Common myeloid progenitor, CD34-positive (primary cell): ENCODE measurements around the gene ETV7.
A peak's percentile ranks its signal among the peaks of the same experiment; 100 is the strongest.

ENCODE experiments used
- CTCF ChIA-PET: fragments of 350-600 bp; sonication (Branson Sonifier 250); formaldehyde crosslinking; loops from one replicate; lab custom pipeline; 2021; ENCODE audit warnings: antibody characterized with exemption; lab: Charles Lee
- POLR2A ChIA-PET: fragments of 350-600 bp; sonication (Branson Sonifier 250); formaldehyde crosslinking; loops from one replicate; lab custom pipeline; 2021; ENCODE audit warnings: antibody characterized with exemption; lab: Charles Lee
- DNase-seq, 3 donors: peaks; one replicate each; pipeline versions ENCODE4 v3.0.0 to v3.0.0-alpha.2; 2013
- H3K27ac ChIP-seq, 2 experiments: 1 replicate in 1 of 2; 2 replicates in 1 of 2; pipeline ENCODE4 v1.7.0; 2013; ENCODE audit warnings: inconsistent platforms in 2 of 2, low read length in 2 of 2, mild to moderate bottlenecking in 2 of 2, low read depth in 1 of 2, moderate library complexity in 1 of 2; ENCODE audit not compliant: severe bottlenecking in 2 of 2, insufficient read depth in 1 of 2, poor library complexity in 1 of 2
- H3K27me3 ChIP-seq, 5 experiments: replicated peaks in 2 of 5; 1 replicate in 3 of 5; 2 replicates in 2 of 5; pipeline versions ENCODE4 v1.6.1 to v1.7.0; 2013; ENCODE audit warnings: low read length in 4 of 5, mild to moderate bottlenecking in 2 of 5, moderate library complexity in 2 of 5, inconsistent platforms in 1 of 5; ENCODE audit not compliant: insufficient read depth in 5 of 5, control insufficient read depth in 4 of 5
- H3K36me3 ChIP-seq, 4 experiments: 1 replicate in 2 of 4; 2 replicates in 2 of 4; pipeline versions ENCODE4 v1.6.1 to v1.7.0; 2013; ENCODE audit warnings: low read length in 3 of 4, control low read depth in 1 of 4, mild to moderate bottlenecking in 1 of 4; ENCODE audit not compliant: control insufficient read depth in 4 of 4, insufficient read depth in 4 of 4
- H3K4me1 ChIP-seq, 4 experiments: 1 replicate in 3 of 4; 2 replicates in 1 of 4; pipeline versions ENCODE4 v1.6.1 to v1.7.1; 2013; ENCODE audit warnings: low read length in 3 of 4, mild to moderate bottlenecking in 3 of 4, control low read depth in 1 of 4, inconsistent platforms in 1 of 4, moderate library complexity in 1 of 4; ENCODE audit not compliant: control insufficient read depth in 4 of 4, insufficient read depth in 4 of 4; ENCODE audit errors: control extremely low read depth in 1 of 4
- H3K4me3 ChIP-seq, 7 experiments: 1 replicate in 4 of 7; 2 replicates in 3 of 7; pipeline versions ENCODE4 v1.5.1 to v1.7.0; 2013; ENCODE audit warnings: mild to moderate bottlenecking in 7 of 7, low read length in 6 of 7, moderate library complexity in 6 of 7, inconsistent platforms in 2 of 7, low read depth in 2 of 7, control low read depth in 1 of 7; ENCODE audit not compliant: insufficient read depth in 4 of 7, control insufficient read depth in 1 of 7; ENCODE audit errors: extremely low read depth in 1 of 7
- H3K9me3 ChIP-seq, 5 experiments: 1 replicate in 4 of 5; 2 replicates in 1 of 5; pipeline versions ENCODE4 v1.6.1 to v1.7.1; 2013; ENCODE audit warnings: low read length in 4 of 5, mild to moderate bottlenecking in 2 of 5, inconsistent platforms in 1 of 5, low read depth in 1 of 5, moderate library complexity in 1 of 5; ENCODE audit not compliant: control insufficient read depth in 4 of 5, insufficient read depth in 2 of 5; ENCODE audit errors: control extremely low read depth in 1 of 5
- WGBS: methylation state at CpG from one replicate; pipeline ENCODE4 v1.1.5; 2013; ENCODE audit not compliant: insufficient coverage; 5-methylcytosine and 5-hydroxymethylcytosine counted together

Gene ETV7

DNA sequence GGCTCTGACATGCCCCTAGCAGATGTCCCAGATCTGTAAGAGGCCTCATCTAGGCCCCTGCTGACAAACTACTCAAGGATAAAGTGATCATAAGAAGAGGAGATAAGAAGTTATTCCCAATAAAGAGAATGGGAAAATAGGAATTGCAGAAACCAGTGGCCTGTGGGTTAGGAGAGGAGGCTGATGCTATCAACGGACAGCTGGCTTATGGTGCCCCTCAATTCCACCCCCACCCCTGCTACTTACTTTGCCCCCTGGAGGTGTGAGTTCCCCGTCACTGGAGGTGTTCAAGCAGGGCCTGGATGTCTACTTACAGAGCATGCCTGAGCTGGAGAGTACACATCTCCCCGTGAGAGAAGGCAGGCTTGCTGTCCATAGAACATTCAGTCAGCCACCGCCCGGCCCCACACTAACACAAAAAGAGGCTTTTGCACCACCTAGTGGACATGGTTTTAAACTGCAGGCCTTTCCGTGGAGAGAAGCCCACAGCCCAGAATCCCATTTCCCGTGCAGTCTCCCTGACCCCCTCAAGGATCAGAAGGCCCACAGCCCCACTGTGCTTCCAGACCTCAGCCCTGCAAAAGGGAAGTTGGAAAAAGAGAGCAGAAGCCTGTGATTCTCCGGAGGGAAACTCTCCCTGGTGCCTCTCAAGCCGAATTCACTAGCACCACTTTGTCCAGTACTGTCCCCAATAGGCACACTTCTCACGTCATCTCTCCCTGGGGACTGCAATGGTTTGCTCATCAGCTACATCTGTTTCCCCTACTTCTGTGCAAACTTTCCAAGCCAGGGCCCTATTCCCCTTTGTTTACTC is 27.0 kb downstream of the ETV7 start:
- ChIA-PET CTCF (interaction anchor here (0.7 to 8.2 kb wide), 16 partner anchors 8 to 238 kb away, joined by 3 to 99 read pairs (median 4); no protein-coding TSS in a partner anchor), POLR2A (interaction anchor here (1.6 kb wide), 1 partner anchor 12 kb away, joined by 3 read pairs; no protein-coding TSS in a partner anchor)
- 27% methylated on average over 6 of the region's 10 CpGs for WGBS
- peaks cover 0 to 22% (median 13%) of the 10 kb centered on the region in 4 experiments for H3K4me1 ChIP-seq
- H3K27ac ChIP-seq = no peak overlapping the region
- no peaks in the 10 kb centered on the region for H3K9me3 ChIP-seq
- no peak overlapping the region for H3K4me3 ChIP-seq
- H3K36me3 ChIP-seq = no peaks in the 10 kb centered on the region
- H3K27me3 ChIP-seq = no peaks in the 10 kb centered on the region
- DNase-seq = peak; percentile 67 to 79 (median 77)

DNA sequence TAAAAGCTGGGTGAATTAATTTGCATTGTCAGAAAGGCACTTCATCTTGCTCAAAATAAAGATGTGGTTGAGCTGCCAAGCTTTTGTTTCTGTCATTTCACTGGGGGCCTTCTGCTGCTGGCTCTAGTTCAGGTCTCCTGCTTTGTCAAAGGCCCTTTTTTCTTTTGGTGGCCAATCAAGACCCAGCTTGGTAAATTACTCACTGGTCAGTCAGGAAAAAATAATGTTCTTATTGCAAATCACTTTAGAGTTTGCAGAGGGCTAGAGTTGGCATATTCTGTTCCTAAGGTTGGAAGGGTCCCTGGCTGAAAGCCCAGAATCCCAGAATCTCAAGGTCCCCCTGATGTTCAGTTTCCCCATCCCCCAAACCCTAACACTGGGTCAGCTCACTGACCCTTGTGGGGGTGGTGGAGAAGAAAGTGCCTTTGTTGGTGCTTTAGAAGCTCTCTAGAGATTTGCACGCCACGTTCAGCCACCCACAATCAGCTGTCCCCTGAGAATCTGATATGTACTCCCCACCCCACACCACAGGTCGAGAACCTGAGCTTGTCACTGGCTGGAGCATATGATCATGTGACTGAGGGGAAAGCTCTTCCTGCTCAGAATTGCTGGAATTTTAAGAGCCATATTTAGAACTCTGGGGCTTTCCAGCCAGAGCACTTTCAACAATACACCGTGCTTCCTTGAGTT is 29.1 kb downstream of the ETV7 start:
- POLR2A ChIA-PET = interaction anchor here (1.2 kb wide), 1 partner anchor 10 kb away, joined by 3 read pairs; no protein-coding TSS in a partner anchor
- Histone ChIP-seq H3K36me3 (no peaks in the 10 kb centered on the region), H3K4me1 (peaks cover 0 to 12% (median 9%) of the 10 kb centered on the region in 4 experiments), H3K27ac (no peak overlapping the region), H3K9me3 (no peaks in the 10 kb centered on the region), H3K4me3 (no peak overlapping the region), H3K27me3 (no peaks in the 10 kb centered on the region)
- DNase-seq = no peak
- CTCF ChIA-PET = interaction anchor here (0.8 to 8.2 kb wide), 12 partner anchors 10 to 263 kb away, joined by 3 to 99 read pairs (median 6); no protein-coding TSS in a partner anchor
- WGBS = 44% methylated on average over 1 of the region's 4 CpGs

DNA sequence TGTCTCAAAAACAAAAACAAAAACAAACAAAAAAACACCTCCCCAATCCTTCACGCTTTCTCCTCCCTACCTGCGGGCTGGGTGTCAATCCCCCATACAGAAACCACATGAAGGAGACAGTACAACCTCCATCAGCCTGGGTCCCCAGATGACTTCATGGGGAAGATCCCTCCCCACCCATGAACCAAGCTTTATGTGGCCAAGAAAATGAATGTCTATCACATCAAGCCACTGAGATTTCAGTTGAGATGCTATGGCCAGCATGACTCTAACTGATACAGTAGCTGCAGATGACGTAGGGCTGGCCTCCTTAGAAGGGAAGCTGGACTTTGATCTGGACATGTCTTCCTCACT is 29.6 kb downstream of the ETV7 start:
- H3K27ac ChIP-seq = no peak overlapping the region
- no peak for DNase-seq
- ChIA-PET CTCF (interaction anchor here (0.8 to 8.2 kb wide), 8 partner anchors 10 to 262 kb away, joined by 3 to 99 read pairs (median 7); no protein-coding TSS in a partner anchor), POLR2A (interaction anchor here (1.2 kb wide), 1 partner anchor 9 kb away, joined by 3 read pairs; no protein-coding TSS in a partner anchor)
- H3K9me3 ChIP-seq = no peaks in the 10 kb centered on the region
- no peaks in the 10 kb centered on the region for H3K36me3 ChIP-seq
- no peak overlapping the region for H3K4me3 ChIP-seq
- 62% methylated on average over 3 of the region's 3 CpGs for WGBS
- H3K4me1 ChIP-seq = peaks cover 0 to 8% (median 8%) of the 10 kb centered on the region in 4 experiments
- H3K27me3 ChIP-seq = no peaks in the 10 kb centered on the region

DNA sequence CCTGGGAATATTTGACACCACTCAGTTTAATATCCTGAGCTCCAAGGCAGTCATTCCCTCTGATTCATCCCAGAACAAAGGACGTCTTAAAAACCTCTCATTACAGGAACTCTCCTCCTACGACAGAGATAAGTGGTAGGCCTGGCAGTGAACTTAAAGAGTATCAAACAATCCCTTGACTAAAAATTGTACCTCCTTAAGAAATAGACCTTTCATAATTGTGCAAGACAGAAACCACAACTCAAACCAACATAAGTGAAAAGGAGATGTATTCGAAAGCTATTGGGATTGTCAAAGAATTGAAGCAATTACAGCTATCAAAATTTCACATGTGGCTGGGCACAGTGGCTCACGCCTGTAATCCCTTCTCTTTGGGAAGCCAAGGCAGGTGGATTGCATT is 31.6 kb downstream of the ETV7 start:
- no peak for DNase-seq
- 75% methylated on average over 1 of the region's 4 CpGs for WGBS
- Histone ChIP-seq H3K4me1 (peaks cover 7 to 16% (median 11%) of the 10 kb centered on the region in 4 experiments), H3K36me3 (no peaks in the 10 kb centered on the region), H3K4me3 (no peak overlapping the region), H3K27me3 (no peaks in the 10 kb centered on the region), H3K9me3 (peaks cover 0 to 5% (median 0%) of the 10 kb centered on the region in 5 experiments), H3K27ac (no peak overlapping the region)
- ChIA-PET POLR2A (no interaction called here), CTCF (interaction anchor here (0.8 to 2.7 kb wide), 4 partner anchors 11 to 53 kb away, joined by 4 to 10 read pairs (median 4); no protein-coding TSS in a partner anchor)

DNA sequence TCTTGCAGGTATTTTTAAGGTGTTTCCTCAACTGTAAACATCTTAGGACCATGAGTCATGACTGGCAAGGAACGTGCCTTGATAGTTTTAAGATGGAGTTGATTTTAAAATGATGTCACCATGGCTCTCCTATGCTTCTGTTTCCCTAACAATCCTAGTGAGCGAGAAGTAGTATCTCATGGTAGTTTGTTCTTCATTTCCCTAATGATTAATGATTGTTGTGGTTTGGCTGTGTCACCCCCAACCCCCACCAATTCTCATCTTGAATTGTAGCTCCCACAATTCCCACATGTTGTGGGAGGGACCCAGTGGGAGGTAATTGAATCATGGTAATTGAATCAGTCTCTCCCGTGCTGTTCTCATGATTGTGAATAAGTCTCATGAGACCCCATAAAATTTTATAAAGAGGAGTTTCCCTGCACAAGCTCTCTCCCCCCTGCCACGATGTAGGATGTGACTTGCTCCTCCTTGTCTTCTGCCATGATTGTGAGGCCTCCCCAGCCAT is 34.0 kb downstream of the ETV7 start:
- CTCF ChIA-PET = interaction anchor here (2.3 kb wide), 1 partner anchor 12 kb away, joined by 9 read pairs; no protein-coding TSS in a partner anchor
- H3K27me3 ChIP-seq = no peaks in the 10 kb centered on the region
- peaks cover 0 to 5% (median 0%) of the 10 kb centered on the region in 5 experiments for H3K9me3 ChIP-seq
- WGBS = 100% methylated on average over 1 of the region's 4 CpGs
- POLR2A ChIA-PET = no interaction called here
- no peak overlapping the region for H3K4me3 ChIP-seq
- peaks cover 8 to 25% (median 15%) of the 10 kb centered on the region in 4 experiments for H3K4me1 ChIP-seq
- no peaks in the 10 kb centered on the region for H3K36me3 ChIP-seq
- H3K27ac ChIP-seq = no peak overlapping the region
- no peak for DNase-seq

DNA sequence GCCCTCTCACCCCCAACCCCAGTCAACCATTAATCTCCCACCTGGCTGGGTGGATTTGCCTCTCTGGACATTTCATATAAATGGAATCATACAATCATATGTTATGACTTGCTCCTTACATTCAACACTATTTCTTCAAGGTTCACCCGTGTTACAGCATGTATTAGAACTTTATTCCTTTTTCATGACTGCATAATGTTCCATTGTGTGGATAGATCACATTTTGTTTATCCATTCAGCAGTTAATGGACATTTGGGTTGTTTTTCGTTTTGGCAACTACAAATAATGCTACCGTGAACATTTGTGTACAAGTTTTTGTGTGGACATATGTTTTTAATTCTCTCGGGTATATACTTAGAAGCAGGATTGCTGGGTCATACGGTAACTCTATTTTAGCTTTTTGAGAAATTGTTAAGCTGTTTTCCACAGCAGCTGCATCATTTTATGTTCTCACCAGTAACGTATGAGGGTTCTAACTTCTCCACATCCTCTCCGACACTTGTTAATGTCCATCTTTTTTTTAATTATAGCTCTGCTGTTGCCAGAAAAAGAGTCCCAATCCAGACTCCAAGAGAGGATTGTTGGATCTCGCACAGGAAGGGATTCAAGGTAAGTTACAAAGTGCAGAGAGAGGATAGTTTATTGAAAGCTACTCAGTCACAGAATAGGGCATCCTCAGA is 34.9 kb downstream of the ETV7 start:
- WGBS = 95% methylated on average over 7 of the region's 8 CpGs
- Histone ChIP-seq H3K27me3 (no peaks in the 10 kb centered on the region), H3K4me1 (peaks cover 8 to 25% (median 14%) of the 10 kb centered on the region in 4 experiments), H3K27ac (no peak overlapping the region), H3K9me3 (peaks cover 0 to 5% (median 0%) of the 10 kb centered on the region in 5 experiments), H3K4me3 (no peak overlapping the region), H3K36me3 (no peaks in the 10 kb centered on the region)
- POLR2A ChIA-PET = no interaction called here
- DNase-seq = no peak
- CTCF ChIA-PET = interaction anchor here (0.8 to 2.3 kb wide), 4 partner anchors 8 to 46 kb away, joined by 3 to 9 read pairs (median 4); no protein-coding TSS in a partner anchor
